IPS-20b (cell line): ENCODE data around the gene TSPAN4.
A peak's percentile ranks its signal among the peaks of the same experiment; 100 is the strongest.

Source experiments
- H3K27ac ChIP-seq: one replicate; pipeline ENCODE4 v1.5.1; 2013; ENCODE audit warnings: low read length
- H3K27me3 ChIP-seq: 2 replicates; pipeline ENCODE4 v1.6.1; 2013; ENCODE audit warnings: mild to moderate bottlenecking, low read length, inconsistent platforms; ENCODE audit not compliant: insufficient read depth
- H3K36me3 ChIP-seq: 2 replicates; pipeline ENCODE4 v1.6.1; 2013; ENCODE audit warnings: low read depth, mild to moderate bottlenecking, inconsistent platforms, low read length, moderate library complexity; ENCODE audit not compliant: insufficient read depth
- H3K4me1 ChIP-seq: 2 replicates; pipeline ENCODE4 v1.6.1; 2013; ENCODE audit warnings: mild to moderate bottlenecking, control low read depth, inconsistent platforms, low read length, moderate library complexity; ENCODE audit not compliant: insufficient read depth
- H3K4me3 ChIP-seq: 2 replicates; pipeline ENCODE4 v1.5.1; 2013; ENCODE audit warnings: mild to moderate bottlenecking, low read length, inconsistent platforms
- H3K9ac ChIP-seq: 2 replicates; pipeline ENCODE4 v1.6.1; 2013; ENCODE audit warnings: low read depth, mild to moderate bottlenecking, inconsistent platforms, low read length, moderate library complexity
- H3K9me3 ChIP-seq: 2 replicates; pipeline ENCODE4 v1.6.1; 2013; ENCODE audit warnings: mild to moderate bottlenecking, low read depth, low read length, inconsistent platforms; ENCODE audit not compliant: insufficient read depth

The TSPAN4 gene

GRCh38 chr11:859394-860131 is 16.9 kb downstream of the TSPAN4 start:
- Histone ChIP-seq H3K36me3 (no peaks in the 10 kb centered on the region), H3K27me3 (no peaks in the 10 kb centered on the region; the same call in 1 of the 2 replicates), H3K4me1 (peaks cover 8% of the 10 kb centered on the region; the same call in 1 of the 2 replicates), H3K4me3 (no peak overlapping the region), H3K9ac (no peak overlapping the region), H3K9me3 (no peaks in the 10 kb centered on the region), H3K27ac (no peak overlapping the region)

GRCh38 chr11:860234-861104 is 17.8 kb downstream of the TSPAN4 start:
- no peaks in the 10 kb centered on the region for H3K36me3 ChIP-seq
- H3K9ac ChIP-seq = no peak overlapping the region
- no peak overlapping the region for H3K4me3 ChIP-seq
- H3K9me3 ChIP-seq = no peaks in the 10 kb centered on the region
- no peaks in the 10 kb centered on the region; the same call in 1 of the 2 replicates for H3K27me3 ChIP-seq
- peaks cover 8% of the 10 kb centered on the region; the same call in 1 of the 2 replicates for H3K4me1 ChIP-seq
- H3K27ac ChIP-seq = no peak overlapping the region

- Histone ChIP-seq H3K9me3 (no peaks in the 10 kb centered on the region), H3K4me3 (no peak overlapping the region), H3K36me3 (no peaks in the 10 kb centered on the region), H3K27ac (no peak overlapping the region), H3K4me1 (peaks cover 8% of the 10 kb centered on the region; the same call in 1 of the 2 replicates), H3K9ac (no peak overlapping the region), H3K27me3 (no peaks in the 10 kb centered on the region; the same call in 1 of the 2 replicates)
Observed at GRCh38 chr11:861105-861479, 18.4 kb downstream of the TSPAN4 start.

- H3K9me3 ChIP-seq = no peaks in the 10 kb centered on the region
- H3K4me3 ChIP-seq = peak overlapping the region; percentile 35
- H3K27me3 ChIP-seq = no peaks in the 10 kb centered on the region; the same call in 1 of the 2 replicates
- no peaks in the 10 kb centered on the region for H3K36me3 ChIP-seq
- peaks cover 8% of the 10 kb centered on the region; the same call in 1 of the 2 replicates for H3K4me1 ChIP-seq
- H3K27ac ChIP-seq = no peak overlapping the region
- H3K9ac ChIP-seq = peak overlapping the region; percentile 71
Observed at GRCh38 chr11:862081-862661, 19.5 kb downstream of the TSPAN4 start.

GRCh38 chr11:862696-863022 is 20.0 kb downstream of the TSPAN4 start:
- Histone ChIP-seq H3K27ac (no peak overlapping the region), H3K4me1 (peaks cover 8% of the 10 kb centered on the region; the same call in 1 of the 2 replicates), H3K4me3 (peak overlapping the region; percentile 35)

GRCh38 chr11:863023-863909 is 20.6 kb downstream of the TSPAN4 start:
- peaks cover 3% of the 10 kb centered on the region; the same call in 1 of the 2 replicates for H3K36me3 ChIP-seq
- no peak overlapping the region for H3K27ac ChIP-seq
- no peaks in the 10 kb centered on the region for H3K9me3 ChIP-seq
- H3K9ac ChIP-seq = peak overlapping the region; percentile 71; the same call in 1 of the 2 replicates
- H3K27me3 ChIP-seq = no peaks in the 10 kb centered on the region; the same call in 1 of the 2 replicates
- peaks cover 8% of the 10 kb centered on the region; the same call in 1 of the 2 replicates for H3K4me1 ChIP-seq
- H3K4me3 ChIP-seq = peak overlapping the region; percentile 35; the same call in 1 of the 2 replicates

More at GRCh38 chr11:862696-863022, 20.0 kb downstream of the TSPAN4 start:
- peak overlapping the region; percentile 71; the same call in 1 of the 2 replicates for H3K9ac ChIP-seq
- no peaks in the 10 kb centered on the region; the same call in 1 of the 2 replicates for H3K27me3 ChIP-seq
- H3K36me3 ChIP-seq = no peaks in the 10 kb centered on the region
- H3K9me3 ChIP-seq = no peaks in the 10 kb centered on the region

GRCh38 chr11:863910-864827 is 21.5 kb downstream of the TSPAN4 start:
- peak overlapping the region; percentile 71; the same call in 1 of the 2 replicates for H3K9ac ChIP-seq
- no peaks in the 10 kb centered on the region for H3K9me3 ChIP-seq
- H3K36me3 ChIP-seq = peaks cover 11% of the 10 kb centered on the region; the same call in 1 of the 2 replicates
- H3K27ac ChIP-seq = no peak overlapping the region
- no peak overlapping the region for H3K4me3 ChIP-seq
- H3K4me1 ChIP-seq = peaks cover 8% of the 10 kb centered on the region; the same call in 1 of the 2 replicates
- H3K27me3 ChIP-seq = no peaks in the 10 kb centered on the region; the same call in 1 of the 2 replicates

GRCh38 chr11:864898-865297 is 22.2 kb downstream of the TSPAN4 start:
- Histone ChIP-seq H3K4me3 (no peak overlapping the region), H3K27ac (no peak overlapping the region), H3K27me3 (no peaks in the 10 kb centered on the region; the same call in 1 of the 2 replicates), H3K36me3 (peaks cover 13% of the 10 kb centered on the region; the same call in 1 of the 2 replicates), H3K9ac (no peak overlapping the region), H3K4me1 (peaks cover 8% of the 10 kb centered on the region; the same call in 1 of the 2 replicates), H3K9me3 (no peaks in the 10 kb centered on the region)

GRCh38 chr11:865462-866430 is 23.1 kb downstream of the TSPAN4 start:
- H3K9ac ChIP-seq = no peak overlapping the region
- H3K4me3 ChIP-seq = no peak overlapping the region
- H3K9me3 ChIP-seq = no peaks in the 10 kb centered on the region
- H3K27ac ChIP-seq = no peak overlapping the region
- peaks cover 8% of the 10 kb centered on the region; the same call in 1 of the 2 replicates for H3K4me1 ChIP-seq
- no peaks in the 10 kb centered on the region; the same call in 1 of the 2 replicates for H3K27me3 ChIP-seq
- peaks cover 13% of the 10 kb centered on the region; the same call in 1 of the 2 replicates for H3K36me3 ChIP-seq
